Heart left ventricle (tissue), 13 donors: ENCODE results near the gene KDM4B.

Experiments
- POLR2A ChIP-seq, 2 donors: fragments of 450-650 bp; IDR thresholded peaks; one replicate each; pipeline ENCODE4 v1.6.1; 2017; ENCODE audit warnings: antibody characterized with exemption in 2 of 2, mild to moderate bottlenecking in 2 of 2, moderate library complexity in 2 of 2
- TF ChIP-seq, protein P1 (sequence below), 12 donors: fragments of 200-600 bp; sonication (generic) in 4 of 12; IDR thresholded peaks; one replicate each; pipeline versions ENCODE4 v1.5.0 to v1.8.0; 2018 to 2022; ENCODE audit warnings: antibody characterized with exemption in 12 of 12, mild to moderate bottlenecking in 5 of 12
- donor health status: ischemic (EF 13 %, LVEDD 7.1; RV severe dilation, severe dysfunction).
- donor health status: DM: no; HTN: yes; CAD: no.
- donor health status: DM: no; HTN: no; CAD: no.
- donor health status: ischemic (EF 25% LVEDD 6.9; RV normal size, moderate dysfunction).
- donor health status: ischemic (EF 25% LVEDD 5.7; RV mildly dilated, moderate dysfunction).
- donor health status: ischemic (EF 35%, LVEDD 5.7; RV mildly dilated, moderate dysfunction).
- donor health status: nonischemic (EF 11% LVEDD 7.7; RV severe dilation, severe dysfunction).
- donor health status: DM: yes; HTN: yes; CAD: no.
- donor health status: PGD.
- donor health status: ischemic (EF 29% LVEDD 5.4; RV normal size, mild dysfunction).
- donor health status: nonischemic (EF 23%, LVEDD 6.1; RV moderate dilation, normal function).

DNA sequence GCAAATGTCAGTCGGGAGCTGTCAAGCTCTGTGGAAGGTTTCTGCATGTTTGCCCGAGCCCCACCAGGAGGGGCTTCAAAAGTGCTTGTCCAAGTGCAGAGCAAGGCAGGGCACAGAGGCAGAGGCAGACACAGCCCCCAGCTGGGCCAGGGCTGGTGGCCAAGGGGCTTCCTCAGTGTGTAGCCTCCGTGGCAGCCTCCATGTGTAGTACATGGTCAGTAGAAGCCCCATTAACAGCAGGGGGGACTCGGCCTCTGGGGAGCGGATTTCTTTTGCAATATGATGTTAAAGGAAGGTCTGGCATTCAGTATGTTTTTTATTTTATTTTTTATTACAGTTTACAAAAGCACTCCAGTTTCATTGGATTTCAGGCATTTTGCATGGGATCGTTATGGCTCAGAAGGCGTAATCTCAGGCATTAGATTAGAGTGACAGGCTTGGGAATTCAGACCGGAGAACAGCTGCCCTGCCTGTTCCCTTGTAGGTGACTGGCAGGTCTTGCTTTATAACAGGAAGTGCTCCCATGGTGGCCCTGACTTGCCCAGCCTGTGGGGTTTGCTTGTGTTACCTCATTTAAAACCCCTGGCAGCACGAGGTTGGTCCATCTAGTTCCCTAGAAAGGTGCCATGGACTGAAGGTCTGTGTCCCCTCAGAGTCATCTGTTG lies 129.2 kb downstream of the KDM4B start:
- no peak for TF ChIP-seq POLR2A (IDR thresholded peaks at IDR 0.05)
- TF ChIP-seq, protein P1, sequence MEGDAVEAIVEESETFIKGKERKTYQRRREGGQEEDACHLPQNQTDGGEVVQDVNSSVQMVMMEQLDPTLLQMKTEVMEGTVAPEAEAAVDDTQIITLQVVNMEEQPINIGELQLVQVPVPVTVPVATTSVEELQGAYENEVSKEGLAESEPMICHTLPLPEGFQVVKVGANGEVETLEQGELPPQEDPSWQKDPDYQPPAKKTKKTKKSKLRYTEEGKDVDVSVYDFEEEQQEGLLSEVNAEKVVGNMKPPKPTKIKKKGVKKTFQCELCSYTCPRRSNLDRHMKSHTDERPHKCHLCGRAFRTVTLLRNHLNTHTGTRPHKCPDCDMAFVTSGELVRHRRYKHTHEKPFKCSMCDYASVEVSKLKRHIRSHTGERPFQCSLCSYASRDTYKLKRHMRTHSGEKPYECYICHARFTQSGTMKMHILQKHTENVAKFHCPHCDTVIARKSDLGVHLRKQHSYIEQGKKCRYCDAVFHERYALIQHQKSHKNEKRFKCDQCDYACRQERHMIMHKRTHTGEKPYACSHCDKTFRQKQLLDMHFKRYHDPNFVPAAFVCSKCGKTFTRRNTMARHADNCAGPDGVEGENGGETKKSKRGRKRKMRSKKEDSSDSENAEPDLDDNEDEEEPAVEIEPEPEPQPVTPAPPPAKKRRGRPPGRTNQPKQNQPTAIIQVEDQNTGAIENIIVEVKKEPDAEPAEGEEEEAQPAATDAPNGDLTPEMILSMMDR (IDR thresholded peaks at IDR 0.05): no peak
